Activated T-cell treated with anti-CD3 and anti-CD28 coated beads for 1 hour (primary cell): ENCODE measurements around the gene C12orf60.
A peak's percentile ranks its signal among the peaks of the same experiment; 100 is the strongest.
"Not testable (repeated sequence)": the region's sequence is repeated elsewhere in the genome, so short reads cannot be mapped to it uniquely, and the experiment has no call there.

ENCODE experiments used
- DNase-seq: peaks from one replicate; pipeline ENCODE4 v3.0.0-alpha.2; 2020; ENCODE audit warnings: low read depth

The C12orf60 gene, protein sequence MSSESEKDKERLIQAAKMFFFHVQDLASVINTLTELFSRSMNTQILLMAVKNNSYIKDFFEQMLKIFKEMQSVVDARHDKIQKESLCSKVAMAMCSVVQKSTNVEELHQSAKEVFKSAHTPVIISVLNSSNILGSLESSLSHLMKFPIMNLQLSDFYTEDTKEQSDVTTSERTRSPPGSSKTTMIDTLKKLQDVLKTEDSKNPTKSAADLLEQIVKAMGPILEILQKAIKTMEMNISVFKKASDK

DNA sequence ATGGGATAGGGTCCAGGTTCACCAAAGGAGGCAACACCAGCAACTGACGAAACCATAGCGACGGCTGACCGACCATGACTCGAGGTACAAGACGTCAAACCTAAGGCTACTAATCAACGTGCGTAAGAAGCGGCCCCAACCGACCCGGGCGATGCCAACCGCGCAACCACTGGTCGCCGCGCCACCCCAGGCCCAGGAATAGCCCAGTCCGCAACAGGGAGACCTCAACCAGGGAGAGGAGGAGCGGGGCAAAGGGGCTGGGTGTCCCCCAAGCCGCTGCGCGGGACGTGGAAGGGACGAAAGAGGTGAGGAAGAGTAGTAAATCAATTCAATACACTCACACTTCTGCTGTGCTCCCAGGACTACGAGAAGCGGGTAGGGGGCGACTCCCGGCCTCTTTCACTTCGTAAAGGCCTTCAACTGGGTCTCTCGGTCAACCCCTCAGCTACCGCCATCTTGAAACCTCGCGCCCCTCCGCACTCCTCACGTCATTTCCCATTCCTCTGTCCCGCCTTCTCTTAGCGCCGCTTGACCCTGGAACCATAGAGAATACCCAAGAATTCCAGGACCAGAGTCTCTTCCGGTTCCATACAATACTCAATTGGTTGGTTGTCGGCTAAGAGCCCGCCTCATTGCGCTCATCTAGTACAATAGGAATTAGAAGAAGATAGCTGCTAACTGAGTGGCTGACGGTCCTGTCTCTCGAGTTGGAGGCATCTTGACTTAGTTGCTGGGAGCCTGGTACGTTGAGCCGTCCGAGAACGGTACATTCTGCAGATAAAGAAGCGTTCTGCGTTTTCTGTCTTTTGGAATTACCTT lies at the start of gene C12orf60, which contains the start of gene WBP11:
C12orf60 (plus strand) TSS at position 660 of the 819 bp plus-strand sequence. CDS start 19,266 bp downstream, outside the sequence.
WBP11 (minus strand) TSS at position 468 of the 819 bp plus-strand sequence. CDS start 2,095 bp downstream, outside the sequence.
- peak; percentile 73 for DNase-seq

GRCh38 chr12:14756334-14757143 lies 46.9 kb upstream of the C12orf60 start:
- no peak for DNase-seq

- DNase-seq: not testable (repeated sequence)
Observed at GRCh38 chr12:14759711-14760280, 43.7 kb upstream of the C12orf60 start.

DNA sequence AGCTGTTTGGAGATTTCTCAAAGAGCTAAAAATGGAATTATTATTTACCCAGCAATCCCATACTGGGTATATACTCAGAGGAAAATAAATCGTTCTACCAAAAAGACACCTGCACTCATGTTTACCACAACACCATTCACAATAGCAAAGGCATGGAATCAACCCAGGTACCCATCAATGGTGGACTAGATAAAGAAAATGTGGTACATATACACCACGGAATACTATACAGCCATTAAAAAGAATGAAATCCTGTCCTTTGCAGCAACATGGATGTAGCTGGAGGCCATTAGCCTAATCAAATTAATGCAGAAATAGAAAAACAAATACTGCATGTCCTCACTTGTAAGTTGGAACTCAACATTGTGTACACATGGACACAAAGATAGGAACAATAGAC lies 38.1 kb upstream of the C12orf60 start:
- no peak for DNase-seq

- not testable (repeated sequence) for DNase-seq
Observed at GRCh38 chr12:14766020-14766419, 37.5 kb upstream of the C12orf60 start.

GRCh38 chr12:14766649-14767215 lies 36.7 kb upstream of the C12orf60 start:
- DNase-seq: no peak

DNA sequence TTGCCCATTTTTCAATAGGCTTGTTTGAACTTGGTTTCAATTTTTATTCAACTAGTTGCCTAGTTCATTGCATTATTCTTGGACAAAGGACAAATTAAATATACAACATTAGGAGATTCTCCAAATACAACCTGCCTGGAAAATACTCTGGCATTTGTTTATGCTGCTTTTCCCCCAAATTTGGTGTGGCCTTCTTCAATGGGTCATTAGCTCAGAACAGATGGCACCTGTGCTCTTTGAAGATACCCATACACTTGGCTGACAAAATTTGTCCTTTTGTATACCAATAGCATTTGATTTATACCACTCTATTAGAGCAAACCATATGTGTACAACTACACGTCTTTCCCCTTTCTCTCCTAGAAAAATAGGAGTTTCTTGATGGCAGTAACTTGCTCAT lies 35.9 kb upstream of the C12orf60 start:
- no peak for DNase-seq

DNA sequence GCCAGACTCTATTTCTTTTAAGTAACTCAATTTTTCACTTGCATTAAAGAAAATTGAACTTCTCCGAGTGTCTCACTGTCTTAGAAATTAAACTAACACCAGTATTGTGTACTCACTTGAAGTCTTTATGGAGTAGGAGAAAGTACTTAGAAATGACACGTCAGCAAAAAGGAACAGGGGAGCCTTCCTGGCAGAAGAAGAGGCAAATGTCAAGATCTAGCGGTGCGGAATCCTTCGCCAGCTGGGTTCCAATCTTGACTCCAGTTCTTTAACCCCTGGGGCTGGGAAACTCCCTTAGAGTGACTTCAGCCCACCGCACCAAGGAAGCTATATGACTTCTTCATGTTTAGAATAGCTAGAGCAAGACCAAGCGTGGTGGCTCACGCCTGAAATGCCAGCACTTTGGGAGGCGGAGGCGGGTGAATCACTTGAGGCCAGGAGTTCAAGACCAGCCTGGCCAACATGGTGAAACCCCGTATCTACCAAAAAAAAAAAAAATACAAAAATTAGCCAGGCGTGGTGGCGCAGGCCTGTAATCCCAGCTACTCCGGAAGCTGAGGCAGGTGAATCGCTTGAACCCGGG lies 34.6 kb upstream of the C12orf60 start:
- DNase-seq: peak; percentile 6

DNA sequence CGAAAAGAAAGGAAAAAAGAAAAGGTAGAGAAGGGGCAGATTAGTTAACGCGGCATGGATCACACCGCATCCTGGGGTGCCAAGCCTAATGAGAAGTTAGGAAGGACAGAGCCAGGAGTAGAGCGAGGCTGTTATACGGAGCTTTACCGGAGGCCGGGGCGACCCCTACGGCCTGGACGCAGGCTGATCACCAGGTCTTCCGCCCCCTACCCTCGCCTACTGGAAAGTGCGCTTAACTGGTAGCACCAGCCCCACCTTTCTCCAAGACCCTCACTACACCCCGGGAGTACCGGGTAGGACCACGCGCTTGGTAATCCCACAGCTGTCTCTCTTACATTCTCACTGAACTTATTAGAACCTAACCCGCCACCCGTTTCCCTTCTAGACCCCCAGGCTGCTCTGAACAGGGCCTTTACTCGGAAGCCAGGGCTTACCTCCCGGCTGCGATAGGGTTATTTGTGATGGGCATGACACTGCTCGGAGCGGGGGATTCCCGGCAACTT lies 34.0 kb upstream of the C12orf60 start:
- DNase-seq: no peak

- peak; percentile 79 for DNase-seq
Observed at GRCh38 chr12:14769969-14770495, 33.4 kb upstream of the C12orf60 start.

GRCh38 chr12:14770496-14771461 lies 32.7 kb upstream of the C12orf60 start:
- DNase-seq: peak; percentile 88

DNA sequence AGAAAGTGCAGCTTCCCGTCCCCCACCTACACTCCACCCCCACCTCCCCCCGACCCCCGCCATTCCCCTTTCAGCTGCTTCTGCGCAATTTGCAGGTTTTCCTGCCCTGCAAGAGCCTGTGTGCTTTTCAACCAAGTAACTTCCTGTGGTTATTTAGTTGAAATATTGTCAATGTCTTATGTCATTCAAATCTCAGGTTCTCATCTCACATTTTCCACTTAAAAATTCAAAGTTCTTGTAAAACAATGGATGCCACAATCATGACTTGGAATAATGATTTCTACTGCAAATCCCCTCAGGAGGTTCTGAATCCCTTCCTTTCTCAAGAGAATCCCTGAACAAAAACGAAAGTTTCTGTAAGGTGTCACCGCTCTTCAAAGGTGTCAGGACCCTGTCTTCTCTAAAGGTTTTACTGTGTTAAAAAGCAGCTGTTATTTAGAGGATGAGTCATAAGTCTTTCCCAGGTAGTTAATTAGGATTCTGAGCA lies 31.8 kb upstream of the C12orf60 start:
- peak; percentile 30 for DNase-seq

- DNase-seq: no peak
Observed at GRCh38 chr12:14772946-14773345, 30.5 kb upstream of the C12orf60 start.

DNA sequence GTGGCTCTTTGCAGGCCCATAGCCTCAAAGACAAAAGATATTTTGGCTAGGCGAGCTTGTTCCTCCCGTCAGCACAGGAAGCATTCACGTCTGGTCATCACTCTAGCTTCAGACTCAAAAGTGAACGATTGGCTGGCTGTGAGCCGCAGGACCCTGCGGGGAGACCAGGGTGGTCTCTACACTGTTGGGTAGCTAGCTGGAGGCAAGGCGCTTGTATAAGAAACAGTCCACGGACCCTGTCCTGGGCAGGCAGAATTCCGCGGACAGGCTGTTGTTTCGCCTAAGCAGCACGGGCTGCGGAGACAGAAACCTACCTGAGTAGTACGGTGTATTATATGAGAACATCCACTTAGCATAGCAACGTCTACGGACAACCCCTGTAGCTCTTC lies 29.8 kb upstream of the C12orf60 start:
- no peak for DNase-seq

- DNase-seq: peak; percentile 76
Observed at GRCh38 chr12:14774074-14774905, 29.2 kb upstream of the C12orf60 start.

GRCh38 chr12:14774906-14775635 lies 28.4 kb upstream of the C12orf60 start:
- no peak for DNase-seq

DNA sequence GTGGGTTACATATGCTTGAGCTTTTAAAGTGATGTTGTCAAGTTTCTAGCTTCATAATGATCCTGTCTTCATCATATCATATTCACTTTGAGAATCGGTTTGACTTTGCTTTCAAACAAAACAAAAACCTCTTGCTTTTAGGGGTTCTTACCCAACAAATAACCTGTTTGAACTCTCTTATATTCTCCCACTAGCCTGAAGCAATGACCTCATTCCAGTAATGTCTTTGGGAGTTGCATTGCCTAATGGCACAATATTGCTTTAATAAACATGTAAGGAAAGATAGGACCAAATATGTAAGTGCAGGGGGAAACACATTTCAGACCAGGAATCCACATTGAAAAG lies 27.9 kb upstream of the C12orf60 start:
- no peak for DNase-seq
